CD4-positive, alpha-beta T cell treated with Interleukin-21 for 1 hour (primary cell): ENCODE data around the gene STK10.

Experiments used
- DNase-seq: peaks from one replicate; pipeline ENCODE4 v3.0.0-alpha.2; 2020

The STK10 gene

DNA sequence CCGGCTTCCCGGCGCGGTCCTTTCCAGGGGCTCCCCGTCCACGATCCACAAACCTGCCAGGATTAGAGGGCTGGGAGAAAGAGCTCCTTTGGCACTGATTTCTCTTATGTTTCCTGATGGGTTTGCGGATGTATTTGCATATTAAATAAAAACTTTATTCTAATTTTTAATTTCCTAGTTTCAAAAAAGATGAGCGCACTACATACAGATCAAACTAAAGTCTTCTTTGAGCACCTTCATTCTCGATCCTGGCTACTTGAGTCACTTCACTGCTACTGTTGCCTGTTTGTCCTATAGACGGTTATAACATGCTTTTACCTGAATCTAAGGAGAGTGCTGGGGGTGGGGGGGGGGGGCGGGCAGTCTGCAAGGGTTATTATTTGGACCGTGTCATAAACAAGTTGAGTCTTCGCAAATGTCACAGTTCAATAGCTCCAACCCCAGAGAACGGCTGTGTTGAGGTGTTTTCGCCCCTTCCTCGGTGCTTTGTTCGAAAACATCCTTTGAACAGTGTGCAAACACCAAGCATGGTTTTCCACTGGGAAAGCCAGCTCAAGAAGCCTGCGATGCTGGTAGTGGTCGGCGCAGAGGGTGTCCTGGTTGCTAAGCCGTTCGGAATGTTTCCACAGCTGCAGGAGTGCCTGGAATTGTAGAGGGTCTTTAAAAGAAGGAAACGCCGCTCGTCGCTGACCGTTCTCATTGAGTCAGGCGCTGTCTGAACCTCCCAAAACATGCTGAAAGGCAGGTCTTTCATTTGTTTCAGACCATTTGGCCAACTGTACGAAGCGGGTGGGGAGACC, 1.1 kb upstream of the STK10 start:
- DNase-seq = no peak

DNA sequence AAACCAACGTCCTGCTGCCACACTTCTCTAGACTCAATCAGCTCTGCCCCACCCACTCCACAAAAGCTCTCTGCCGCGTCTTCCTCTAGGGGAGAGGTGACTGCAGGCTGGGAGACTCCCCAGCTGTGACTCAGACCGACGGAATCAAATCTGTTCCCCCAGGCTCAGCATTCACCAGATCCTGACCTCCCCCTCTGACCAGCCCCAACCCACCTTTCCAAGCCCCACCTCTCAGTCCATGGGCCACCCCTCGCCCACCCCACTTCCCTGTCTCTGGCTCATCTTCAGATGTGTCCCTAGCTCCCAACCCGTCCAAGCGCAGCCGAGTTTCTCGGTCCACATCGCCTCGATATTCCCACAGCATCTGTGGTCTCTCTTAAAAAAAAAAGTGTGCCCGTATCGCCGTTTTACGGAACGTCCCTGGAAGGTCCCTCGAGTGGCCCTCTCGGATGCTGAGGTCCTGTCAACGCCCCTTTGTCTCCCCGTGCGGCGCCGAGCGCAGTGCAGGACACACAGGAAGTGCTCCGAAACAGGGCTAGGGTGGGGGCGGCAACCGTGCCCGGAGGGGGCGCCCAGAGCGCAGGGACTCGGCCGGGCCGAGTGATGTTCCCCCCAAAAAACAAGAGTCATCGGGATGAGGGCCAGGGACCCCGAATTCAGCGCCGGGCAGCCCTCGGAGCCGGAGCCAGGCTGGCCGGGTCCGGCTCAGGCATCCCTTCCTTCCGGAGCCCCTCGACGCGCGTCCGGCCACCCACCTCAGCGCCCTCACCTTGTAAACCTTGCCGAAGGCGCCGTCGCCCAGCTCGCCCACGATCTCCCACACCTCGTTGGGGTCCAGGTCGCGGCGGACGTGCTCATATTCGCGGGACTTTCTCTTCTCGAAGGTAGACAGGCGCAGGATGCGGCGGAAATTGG, 649 bp downstream of the STK10 start:
- peak; percentile 73 for DNase-seq

DNA sequence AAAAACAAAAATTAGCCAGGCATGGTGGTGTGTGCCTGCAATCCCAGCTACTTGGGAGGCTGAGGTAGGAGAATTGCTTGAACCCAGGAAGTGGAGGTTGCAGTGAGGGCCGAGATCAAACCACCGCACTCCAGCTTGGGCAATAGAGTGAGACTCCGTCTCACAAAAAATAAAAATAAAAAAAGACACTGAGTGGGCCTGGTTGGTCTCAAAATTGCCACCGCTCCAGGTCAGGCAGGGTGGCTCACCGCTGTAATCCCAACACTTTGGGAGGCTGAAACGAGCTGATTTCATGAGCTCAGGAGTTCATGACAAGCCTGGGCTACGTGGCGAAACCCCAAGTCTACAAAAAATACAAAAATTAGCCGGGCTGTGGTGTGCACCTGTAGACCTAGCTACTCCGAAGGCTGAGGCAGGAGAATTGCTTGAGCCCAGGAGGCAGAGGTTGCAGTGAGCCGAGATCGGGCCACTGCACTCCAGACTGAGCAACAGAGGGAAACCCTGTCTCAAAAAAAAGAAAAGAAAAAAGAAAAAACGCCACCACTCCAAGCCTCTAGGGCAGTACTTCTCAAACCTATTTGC, 1.8 kb downstream of the STK10 start:
- no peak for DNase-seq

DNA sequence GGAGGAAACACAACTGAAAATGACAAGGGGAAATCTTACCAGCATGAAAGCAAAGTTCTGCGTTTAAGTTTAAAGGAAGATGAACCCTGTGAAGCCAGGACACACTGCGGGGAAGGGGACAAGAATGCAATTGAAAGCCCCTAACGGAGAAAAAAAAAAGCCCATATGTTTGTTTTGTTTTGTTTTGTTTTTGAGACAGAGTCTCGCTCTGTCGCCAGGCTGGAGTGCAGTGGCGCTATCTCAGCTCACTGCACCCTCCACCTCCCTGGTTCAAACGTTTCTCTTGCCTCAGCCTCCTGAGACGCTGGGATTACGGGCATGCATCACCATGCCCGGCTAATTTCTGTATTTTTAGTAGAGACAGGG, 2.9 kb downstream of the STK10 start:
- peak; percentile 47 for DNase-seq

DNA sequence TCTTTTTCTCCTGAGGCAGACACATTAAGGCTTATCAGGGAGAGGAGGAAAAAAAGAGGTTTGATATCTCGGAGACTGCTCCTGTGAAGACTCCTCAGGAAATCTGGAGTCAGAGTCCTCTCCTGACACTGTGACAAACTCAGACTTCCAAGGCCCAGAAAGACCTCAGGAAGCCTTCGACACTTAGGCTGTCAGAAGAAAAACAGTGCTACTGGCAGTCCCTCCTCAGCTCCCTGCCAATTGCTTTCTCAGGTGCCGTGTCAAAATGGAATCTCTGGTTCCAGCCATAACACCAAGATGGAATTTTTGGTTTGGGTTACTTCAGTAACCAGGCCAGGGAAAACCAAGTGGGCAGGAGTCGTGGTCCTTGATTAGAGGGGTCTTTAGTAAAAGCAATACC, 4.1 kb downstream of the STK10 start:
- no peak for DNase-seq

DNA sequence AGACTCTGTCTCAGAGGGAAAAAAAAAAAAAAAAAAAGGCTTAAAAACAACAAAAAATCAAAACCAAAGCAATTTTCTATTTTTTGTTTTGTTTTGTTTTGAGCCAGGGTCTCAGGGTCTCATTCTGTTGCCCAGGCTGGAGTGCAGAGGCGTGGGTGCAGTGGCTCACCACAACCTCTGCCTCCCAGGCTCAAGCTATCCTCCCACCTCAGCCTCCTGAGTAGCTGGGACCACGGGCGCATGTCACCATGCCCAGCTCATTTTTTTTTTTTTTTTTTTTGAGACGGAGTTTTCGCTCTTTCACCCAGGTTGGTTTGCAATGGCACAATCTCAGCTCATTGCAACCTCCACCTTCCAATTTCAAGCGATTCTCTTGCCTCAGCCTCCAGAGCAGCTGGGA, 5.7 kb downstream of the STK10 start:
- DNase-seq = no peak

DNA sequence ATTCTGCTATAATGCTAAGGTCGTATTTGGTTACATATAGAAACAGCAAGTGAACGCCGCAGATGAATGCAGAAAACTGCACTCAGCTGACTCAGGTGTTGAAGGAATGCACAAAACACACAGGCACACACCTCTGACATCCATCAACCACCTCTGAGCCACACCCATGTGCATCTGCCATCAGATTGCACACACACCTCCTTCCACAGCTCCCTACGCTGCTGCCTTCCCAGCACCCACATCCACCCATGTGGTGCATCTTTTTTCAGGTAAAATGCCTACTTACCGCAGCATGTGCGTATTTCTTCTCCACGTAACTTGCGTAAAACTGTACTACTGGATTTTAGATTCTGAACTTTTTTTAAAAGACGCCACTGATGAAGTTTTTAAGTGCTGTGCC, 7.1 kb downstream of the STK10 start:
- DNase-seq = peak; percentile 50

DNA sequence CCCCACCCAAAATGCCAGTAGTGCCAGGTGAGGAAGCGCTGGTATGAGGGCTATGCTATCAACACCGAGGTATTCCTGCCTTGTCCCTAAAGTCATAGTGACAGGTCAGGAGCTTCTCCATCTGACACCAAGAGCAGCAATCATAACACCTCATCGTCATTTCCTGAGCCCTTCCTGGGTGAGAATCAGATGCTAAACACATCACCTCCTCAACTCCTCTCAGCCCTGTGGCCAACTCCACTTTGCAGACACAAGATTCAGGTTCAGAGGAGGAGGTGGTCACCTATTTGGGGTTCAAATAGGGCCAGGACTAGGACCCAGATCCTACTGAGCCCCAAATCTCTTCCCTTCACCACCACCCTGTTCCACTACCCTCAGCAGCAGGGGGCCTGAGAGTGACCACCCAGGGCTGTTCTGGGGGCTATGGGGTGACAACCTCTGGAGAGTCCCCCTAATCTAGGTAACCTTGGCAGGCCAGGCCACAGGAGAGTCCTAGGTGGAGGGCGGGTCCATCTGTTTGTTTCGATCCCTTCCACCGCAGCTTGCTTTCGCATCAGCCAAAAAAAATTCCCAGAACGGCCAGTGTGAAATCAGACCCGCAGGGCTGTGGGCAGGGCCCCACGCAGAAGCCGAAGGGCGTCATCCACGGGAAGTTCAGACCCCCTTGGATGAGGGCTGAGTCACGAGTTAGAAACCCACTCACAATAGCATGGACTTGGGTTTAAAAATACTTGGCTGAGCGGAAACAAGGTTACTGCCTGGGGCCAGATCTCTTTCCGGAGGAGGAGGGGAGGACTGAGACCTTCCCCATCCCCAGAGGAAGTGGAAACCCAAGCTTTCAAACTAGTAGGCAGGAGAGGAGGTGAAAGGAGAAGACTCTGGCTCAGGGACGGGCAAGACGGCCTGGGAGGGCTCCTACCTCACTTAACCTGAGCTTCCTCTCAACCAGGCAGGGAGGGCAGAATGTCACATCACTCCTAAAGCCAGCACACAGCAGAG, 8.7 kb downstream of the STK10 start:
- DNase-seq = peak; percentile 77

DNA sequence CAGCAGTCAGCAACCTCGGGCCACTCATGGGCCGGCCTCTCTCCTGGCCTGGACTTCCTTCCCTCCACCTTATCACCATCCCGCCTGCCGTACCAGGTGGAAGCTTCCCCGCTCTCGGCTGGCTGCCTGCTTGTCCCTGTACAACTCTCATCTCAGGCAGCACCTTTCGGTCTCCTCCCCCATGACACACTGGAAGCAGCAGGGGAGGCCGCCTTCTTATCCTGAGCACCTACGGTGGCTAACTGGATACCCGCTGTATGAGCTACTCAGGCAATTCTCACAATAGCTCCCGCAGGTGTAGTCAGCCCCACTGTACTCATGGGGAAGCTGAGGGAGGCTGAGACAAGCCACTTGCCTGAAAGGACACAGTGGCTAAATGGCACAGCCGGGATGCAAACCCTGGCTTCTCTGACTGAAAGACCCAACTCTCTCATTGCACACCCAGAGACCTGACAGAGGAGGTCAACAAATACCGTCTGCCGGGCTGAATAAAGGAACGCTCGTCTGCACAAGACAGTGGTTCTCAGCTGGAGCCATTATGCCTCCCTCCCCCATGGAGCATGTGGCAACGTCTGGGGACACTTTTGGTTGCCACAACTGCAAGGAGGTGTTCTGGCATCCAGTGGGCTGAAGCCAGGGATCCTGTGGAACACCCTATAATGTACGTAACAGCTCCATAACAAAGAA, 9.6 kb downstream of the STK10 start:
- peak; percentile 49 for DNase-seq

DNA sequence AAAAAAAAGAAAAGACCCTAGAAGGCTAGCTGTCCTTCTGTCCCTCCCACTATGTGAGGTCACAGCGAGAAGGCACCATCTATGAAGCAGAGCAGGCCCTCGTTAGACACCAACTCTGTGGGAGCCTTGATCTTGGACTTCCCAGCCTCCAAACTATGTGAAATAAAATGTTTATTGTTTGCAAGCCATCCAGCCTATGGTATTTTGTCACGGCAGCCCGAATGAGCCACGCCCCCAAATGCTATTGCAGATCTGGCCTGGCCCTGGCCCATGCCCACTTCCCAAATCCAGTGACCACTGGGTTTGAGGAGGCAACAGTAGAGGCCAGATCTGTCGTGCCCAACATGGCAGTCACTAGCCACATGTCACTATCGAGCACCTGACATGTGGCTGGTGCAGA, 10.8 kb downstream of the STK10 start:
- DNase-seq = no peak

DNA sequence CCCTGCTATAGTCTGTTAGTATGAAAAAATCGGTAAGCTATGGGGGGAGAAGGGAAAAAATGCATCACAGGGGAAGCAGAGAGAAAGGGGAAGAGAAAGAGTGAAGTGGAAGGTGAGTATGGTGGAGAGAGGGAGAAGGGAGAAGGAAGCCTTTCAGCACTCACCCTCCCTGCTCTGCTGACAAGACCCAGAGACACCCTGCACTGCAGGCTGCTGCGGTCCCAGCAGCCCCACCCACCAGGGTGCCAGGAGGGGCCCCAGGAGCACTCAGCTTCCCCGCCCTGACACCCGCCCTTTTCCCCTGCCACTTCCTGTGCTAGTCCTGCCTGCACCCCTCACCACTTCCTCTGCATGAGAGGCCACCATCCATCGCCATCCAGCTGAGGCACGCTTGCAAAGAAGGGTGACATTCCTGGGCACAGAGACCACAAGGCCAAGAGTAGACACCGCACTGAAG, 12.7 kb downstream of the STK10 start:
- DNase-seq = peak; percentile 90

DNA sequence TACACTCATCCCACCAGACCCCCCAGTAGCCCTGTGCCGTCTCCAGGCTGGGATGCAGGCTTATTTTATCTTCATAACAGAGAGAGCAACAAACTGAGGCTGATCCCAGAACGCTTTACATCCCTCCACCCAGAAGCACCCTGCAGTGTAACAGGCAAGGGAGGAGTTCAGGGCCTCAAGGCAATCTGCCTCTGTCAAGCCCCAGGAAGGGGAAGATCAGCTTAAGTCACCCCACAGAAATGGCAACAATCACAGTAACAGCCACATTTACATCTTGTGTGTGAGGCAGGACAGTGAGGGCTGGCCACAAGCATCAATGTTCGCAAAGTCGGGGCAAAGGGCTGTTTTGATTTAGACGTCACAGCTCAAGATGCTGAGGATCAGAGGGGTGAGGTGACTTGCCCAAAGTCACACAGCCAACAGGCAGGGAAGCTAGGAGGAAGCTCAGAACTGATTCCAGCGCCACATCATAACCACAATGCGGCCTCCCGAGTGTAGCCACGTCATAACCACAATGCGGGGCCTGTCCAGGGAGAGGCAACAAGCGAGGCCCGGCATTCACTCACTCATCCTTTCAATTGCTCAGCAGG, 14.4 kb downstream of the STK10 start:
- DNase-seq = peak; percentile 69

DNA sequence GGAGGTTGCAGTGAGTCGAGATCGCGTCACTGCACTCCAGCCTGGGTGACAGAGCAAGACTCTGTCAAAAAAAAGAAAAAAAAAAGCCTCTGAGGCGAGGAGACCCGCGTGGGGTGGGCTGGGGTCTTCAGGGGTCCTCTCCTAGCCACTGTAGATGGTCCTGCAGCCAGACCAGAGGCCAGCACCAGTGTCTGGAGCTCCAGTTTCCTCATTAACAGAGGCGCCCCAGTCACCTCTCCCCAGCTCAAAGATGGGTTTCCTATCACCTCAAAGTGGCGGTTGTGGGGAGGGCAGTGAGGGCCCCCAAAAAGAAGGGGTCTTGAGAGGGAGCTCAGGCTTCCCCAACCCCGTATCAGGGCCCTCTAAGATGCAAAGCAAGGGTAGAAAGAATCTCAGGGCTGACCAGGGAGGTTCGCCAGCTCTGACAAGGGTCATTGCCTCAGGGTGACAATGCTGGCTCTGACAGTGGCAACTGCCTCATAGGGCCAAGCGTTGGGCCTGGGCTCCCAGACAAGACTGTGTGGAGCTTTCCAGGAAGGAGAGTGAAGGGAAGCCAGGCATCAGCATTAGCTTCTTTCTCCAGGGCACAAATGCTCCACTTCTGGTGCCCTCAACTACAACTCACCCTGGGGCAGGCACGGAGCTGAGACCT, 15.0 kb downstream of the STK10 start:
- no peak for DNase-seq

DNA sequence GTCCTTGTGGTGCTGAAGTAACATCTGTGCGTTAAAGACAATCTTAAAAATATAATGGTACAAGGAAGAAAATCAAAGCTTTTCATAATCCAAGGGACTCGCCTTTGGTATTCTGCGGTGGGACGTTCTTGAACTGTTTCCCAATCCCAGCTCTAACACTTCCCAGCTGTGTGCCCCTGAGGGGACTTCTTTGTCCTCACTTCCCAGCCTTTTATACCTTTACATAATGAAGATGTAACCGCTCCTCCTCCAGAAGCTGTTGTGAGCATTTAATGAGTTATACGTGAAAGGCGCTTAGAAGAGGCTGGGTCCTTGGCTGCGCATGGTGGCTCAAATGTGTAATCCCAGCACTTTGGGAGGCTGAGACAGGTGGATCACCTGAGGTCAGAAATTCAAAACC, 16.9 kb downstream of the STK10 start:
- no peak for DNase-seq

DNA sequence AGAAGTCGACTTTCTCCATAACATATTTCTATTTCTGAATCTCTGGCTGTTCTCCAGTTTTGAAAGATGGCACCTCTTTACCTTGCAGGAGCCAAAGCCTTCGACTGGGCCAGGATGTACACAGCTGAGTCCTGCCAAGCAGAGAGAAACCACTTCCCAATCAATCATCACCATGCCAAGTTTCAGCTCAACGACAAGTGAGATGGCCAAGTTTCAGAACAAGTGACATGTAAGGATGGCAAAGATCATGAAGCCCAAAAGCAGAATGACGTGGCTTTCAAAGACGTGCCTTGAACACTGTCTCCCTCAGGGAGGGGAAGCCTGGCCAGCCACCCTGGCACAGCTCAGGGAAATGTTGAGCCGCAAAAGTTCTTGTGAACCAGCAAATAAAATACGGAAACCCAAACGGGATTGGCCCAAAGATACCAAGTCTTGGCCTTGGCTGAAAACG, 17.7 kb downstream of the STK10 start:
- DNase-seq = no peak

DNA sequence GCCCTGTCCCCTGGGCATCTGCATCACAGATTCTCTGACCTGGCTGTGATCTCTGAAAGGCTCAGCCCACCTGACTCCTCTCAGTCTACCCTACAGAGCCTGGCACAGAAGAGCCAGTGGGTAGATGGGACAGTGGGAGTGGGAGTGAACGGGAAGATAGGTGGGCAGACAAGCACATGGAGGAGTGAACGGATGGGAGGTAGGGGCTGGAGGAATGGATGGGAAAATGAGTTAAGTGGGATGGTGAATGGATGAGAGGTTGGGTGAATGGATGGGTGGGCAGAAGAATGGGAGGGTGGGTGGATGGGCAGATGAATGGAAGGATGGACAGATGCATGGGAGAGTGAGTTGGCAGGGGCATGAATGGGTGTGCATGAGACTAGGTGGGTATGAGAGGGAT, 18.8 kb downstream of the STK10 start:
- no peak for DNase-seq

DNA sequence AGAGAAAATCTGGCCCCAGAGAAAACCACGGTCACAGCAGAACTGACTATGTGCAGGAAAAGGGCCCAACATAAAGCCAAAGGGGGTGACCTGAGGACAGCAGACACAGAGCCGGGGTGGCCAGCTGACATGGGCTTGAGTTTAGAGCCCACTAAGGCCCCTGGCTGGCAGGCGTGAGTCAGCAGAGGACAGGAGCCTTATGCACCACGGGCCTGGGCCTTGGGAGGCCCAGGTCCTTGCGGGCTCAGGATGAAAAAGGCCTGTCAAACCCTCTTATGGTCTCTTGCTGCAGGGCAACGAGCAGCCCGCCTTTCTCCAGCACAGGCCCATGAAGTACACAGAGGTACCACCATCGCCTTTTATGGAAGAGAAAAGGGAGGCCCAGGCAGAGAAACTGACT, 19.7 kb downstream of the STK10 start:
- no peak for DNase-seq

DNA sequence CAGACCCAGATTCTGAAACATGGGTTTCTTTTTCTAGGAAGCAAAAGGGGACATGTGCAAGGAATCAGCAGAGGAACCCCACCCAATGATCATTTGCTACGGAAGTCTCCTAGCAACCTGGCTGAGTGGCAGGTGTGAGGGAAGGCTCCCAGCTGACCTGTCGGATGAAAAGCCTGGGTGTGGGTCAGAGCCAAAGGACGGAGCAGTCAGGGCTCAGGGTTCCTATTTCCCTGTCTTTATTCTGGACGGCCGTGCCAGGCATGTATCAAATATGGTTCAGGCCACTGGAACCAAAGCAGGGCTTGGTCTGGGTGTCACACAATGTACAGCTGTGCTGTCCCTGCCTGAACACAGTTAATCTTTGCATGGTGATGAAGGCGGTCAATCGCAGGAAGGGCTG, 20.1 kb downstream of the STK10 start:
- no peak for DNase-seq

DNA sequence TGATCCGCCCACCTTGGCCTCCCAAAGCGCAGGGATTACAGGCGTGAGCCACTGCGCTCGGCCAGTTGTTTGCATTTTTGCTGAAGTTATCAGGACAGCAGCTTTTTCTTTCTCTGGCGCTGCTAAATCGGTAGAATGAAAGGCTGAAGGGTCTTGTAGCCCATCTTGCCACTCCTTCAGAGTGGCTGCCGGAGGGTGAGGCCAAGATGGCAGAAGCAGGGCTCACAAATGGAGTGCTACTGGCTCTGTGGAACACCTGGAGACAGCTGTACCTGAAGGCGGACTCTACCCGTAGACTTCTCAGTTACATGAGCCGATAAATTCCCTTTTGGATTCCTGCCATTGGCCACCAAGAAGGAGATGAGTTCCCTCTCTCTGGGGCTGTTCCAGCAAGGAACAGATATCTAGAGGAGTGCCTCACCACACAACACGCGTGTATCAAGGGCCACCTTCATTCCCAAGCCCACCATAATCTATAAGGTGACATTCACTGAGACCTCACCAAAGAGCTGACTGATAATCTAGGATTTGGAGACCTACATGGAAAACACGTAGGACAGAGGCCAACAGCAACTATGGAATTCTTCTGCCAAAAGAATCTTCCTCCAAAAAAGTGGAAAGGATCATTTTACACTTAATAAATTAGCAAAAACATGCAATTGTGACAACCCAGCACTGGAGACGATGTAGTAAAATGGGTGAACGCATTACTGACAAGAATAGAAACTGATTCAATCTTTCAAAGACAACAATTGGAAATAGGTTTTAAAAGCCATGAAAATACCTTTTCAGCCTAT, 21.8 kb downstream of the STK10 start:
- DNase-seq = no peak

DNA sequence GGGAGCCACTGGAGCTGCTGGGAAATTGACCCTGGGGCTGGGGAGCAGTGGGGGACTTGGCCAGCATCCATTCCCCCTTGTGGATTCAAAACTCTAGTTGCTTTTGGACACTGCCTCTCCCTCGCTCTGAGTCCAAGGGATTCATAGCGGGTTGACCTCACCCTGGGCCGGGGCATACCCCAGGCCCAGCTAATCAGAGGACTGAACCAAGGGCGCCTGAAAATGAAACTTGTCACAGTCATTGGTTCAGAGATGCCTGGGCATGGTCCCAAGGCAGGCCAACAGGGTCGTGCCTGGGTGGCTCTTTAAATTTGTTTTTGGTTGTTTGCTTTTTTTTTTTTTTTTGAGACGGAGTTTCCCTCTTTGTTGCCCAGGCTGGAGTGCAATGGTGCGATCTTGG, 22.6 kb downstream of the STK10 start:
- no peak for DNase-seq
